HCT116 (cell line): Measurements from ENCODE around the gene A4GALT. TPM values are rescaled to one million over a fixed set of nuclear protein-coding genes. Genes with fewer than 3 reads are reported as not detected.
"Not testable (repeated sequence)": the region's sequence is repeated elsewhere in the genome, so short reads cannot be mapped to it uniquely, and the experiment has no call there.

Experiments
- ATAC-seq: fragments of 200-7000 bp; cut with Tn5 transposase; 2 replicates; pipeline ENCODE4 v1.9.1; 2020; ENCODE audit warnings: mild to moderate bottlenecking, moderate library complexity
- BruUV-seq: library from RNA; stranded (reverse); fragments of 400-500 nt; replicated peaks from 2 replicates; lab custom pipeline; 2021; lab: Mats Ljungman, UMichigan
- CTCF ChIA-PET: fragments of 300-600 bp; sonication (Branson Sonifier 250); formaldehyde crosslinking; loops from one replicate; lab custom pipeline; 2021; ENCODE audit warnings: antibody characterized with exemption; lab: Charles Lee
- POLR2A ChIA-PET: fragments of 300-600, 350-600 bp; sonication (Branson Sonifier 250); formaldehyde crosslinking; loops from one replicate; lab custom pipeline; 2021; ENCODE audit warnings: antibody characterized with exemption; lab: Charles Lee
- RAD21 ChIA-PET, 2 experiments: fragments of 300-600 bp; sonication (Branson Sonifier 250); formaldehyde crosslinking; loops; one replicate each; lab custom pipeline; 2023; ENCODE audit warnings: low total read pairs in 2 of 2; ENCODE audit not compliant: uncharacterized antibody in 2 of 2, unreplicated experiment in 2 of 2, low non-redundant PET in 1 of 2; lab: Charles Lee
- DNase-seq: peaks from one replicate; pipeline ENCODE4 v3.0.0-alpha.2; 2010; ENCODE audit warnings: low read depth, low spot score
- H2AFZ ChIP-seq: fragments of 200-600 bp; shearing (Covaris generic), sonication (generic); 2 replicates; pipeline ENCODE4 v1.6.1; 2017; ENCODE audit warnings: low read depth, mixed run types, mixed read lengths, antibody characterized with exemption, low read length; ENCODE audit not compliant: poor library complexity, severe bottlenecking
- H3K27ac ChIP-seq: 2 replicates; pipeline ENCODE4 v1.5.1; 2012; ENCODE audit warnings: low read depth, low read length
- H3K27me3 ChIP-seq: fragments of 200-600 bp; sonication (generic); 2 replicates; pipeline ENCODE4 v1.6.1; 2016; ENCODE audit warnings: mixed run types, low read length, mixed read lengths; ENCODE audit not compliant: insufficient read depth
- H3K36me3 ChIP-seq, 2 experiments: fragments of 200-500 bp in 1 of 2; fragments of 200-600 bp in 1 of 2; sonication (Bioruptor generic) in 1 of 2; sonication (generic) in 1 of 2; 2 replicates each; pipeline versions ENCODE4 v1.5.1 to v1.6.1; 2014 to 2016; ENCODE audit warnings: low read length in 2 of 2, inconsistent platforms in 1 of 2, mixed read lengths in 1 of 2, mixed run types in 1 of 2; ENCODE audit not compliant: insufficient read depth in 2 of 2, control insufficient read depth in 1 of 2
- H3K4me1 ChIP-seq, 2 experiments: fragments of 200-600 bp in 1 of 2; sonication (generic) in 1 of 2; 2 replicates each; pipeline versions ENCODE4 v1.5.1 to v1.6.1; 2012 to 2017; ENCODE audit warnings: low read length in 2 of 2, inconsistent platforms in 1 of 2, mild to moderate bottlenecking in 1 of 2, mixed read lengths in 1 of 2, mixed run types in 1 of 2, moderate library complexity in 1 of 2; ENCODE audit not compliant: insufficient read depth in 2 of 2, control insufficient read depth in 1 of 2
- H3K4me2 ChIP-seq: fragments of 200-600 bp; sonication (generic); 2 replicates; pipeline ENCODE4 v1.6.1; 2017; ENCODE audit warnings: mixed run types, low read length, mixed read lengths
- H3K4me3 ChIP-seq, 2 experiments: fragments of 200-600 bp in 1 of 2; sonication (generic) in 1 of 2; replicated peaks in 1 of 2; 2 replicates each; pipeline ENCODE4 v1.5.1; 2011 to 2016; ENCODE audit warnings: low read length in 2 of 2, control low read depth in 1 of 2, low read depth in 1 of 2, mild to moderate bottlenecking in 1 of 2, mixed read lengths in 1 of 2, mixed run types in 1 of 2
- H3K79me2 ChIP-seq: fragments of 200-600 bp; sonication (generic); 2 replicates; pipeline ENCODE4 v1.6.1; 2017; ENCODE audit warnings: mild to moderate bottlenecking, mixed run types, low read length, moderate library complexity, mixed read lengths; ENCODE audit not compliant: insufficient read depth
- H3K9ac ChIP-seq: fragments of 200-600 bp; sonication (generic); 2 replicates; pipeline ENCODE4 v1.6.1; 2016; ENCODE audit warnings: low read length, mixed read lengths
- H3K9me2 ChIP-seq: fragments of 200-600 bp; sonication (generic), shearing (Covaris generic); 2 replicates; pipeline ENCODE4 v1.6.1; 2017; ENCODE audit warnings: mixed run types, mild to moderate bottlenecking, moderate library complexity; ENCODE audit not compliant: insufficient read depth
- H3K9me3 ChIP-seq, 2 experiments: fragments of 200-500 bp in 1 of 2; fragments of 200-600 bp in 1 of 2; sonication (Bioruptor generic) in 1 of 2; sonication (generic) in 1 of 2; 2 replicates each; pipeline ENCODE4 v1.6.1; 2014 to 2017; ENCODE audit warnings: low read length in 2 of 2, mixed read lengths in 2 of 2, inconsistent platforms in 1 of 2, low read depth in 1 of 2, mild to moderate bottlenecking in 1 of 2, mixed run types in 1 of 2, moderate library complexity in 1 of 2; ENCODE audit not compliant: control insufficient read depth in 1 of 2, insufficient read depth in 1 of 2
- H4K20me1 ChIP-seq: fragments of 200-600 bp; sonication (generic), shearing (Covaris generic); 2 replicates; pipeline ENCODE4 v1.6.1; 2017; ENCODE audit warnings: mixed run types, mild to moderate bottlenecking, moderate library complexity; ENCODE audit not compliant: insufficient read depth
- EZH2phosphoT487 ChIP-seq: fragments of 200-600 bp; IDR thresholded peaks from 2 replicates; pipeline ENCODE4 v1.6.1; 2018; ENCODE audit warnings: antibody characterized with exemption, borderline replicate concordance
- POLR2A ChIP-seq: IDR thresholded peaks from 2 replicates; pipeline ENCODE4 v1.7.0; 2011; ENCODE audit warnings: borderline replicate concordance; ENCODE audit not compliant: insufficient read depth, insufficient read length; ENCODE audit errors: extremely low read depth
- SIN3A ChIP-seq: IDR thresholded peaks from 2 replicates; pipeline ENCODE4 v1.6.1; 2012; ENCODE audit warnings: low read depth
- SP1 ChIP-seq: IDR thresholded peaks from 2 replicates; pipeline ENCODE4 v1.6.1; 2012; ENCODE audit warnings: low read depth
- TCF7L2 ChIP-seq: IDR thresholded peaks from 2 replicates; pipeline ENCODE4 v1.7.0; 2011; ENCODE audit warnings: borderline replicate concordance, inconsistent platforms; ENCODE audit not compliant: insufficient read depth, insufficient read length; ENCODE audit errors: extremely low read depth
- ZNF274 ChIP-seq: fragments of 200-500 bp; sonication (Bioruptor generic); IDR thresholded peaks from 2 replicates; pipeline ENCODE4 v1.6.1; 2014; ENCODE audit warnings: mild to moderate bottlenecking, low read depth, low read length, inconsistent platforms
- intact Hi-C: fragments of 100-400 bp; cut with micrococcal nuclease; formaldehyde crosslinking; loops from 2 replicates; pipeline ENCODE4 v1.10.0; 2022
- total RNA-seq: library from RNA; stranded (reverse); gene quantifications from one replicate; pipeline ENCODE4 v1.2.1, GENCODE V29; 2021; ENCODE audit not compliant: unreplicated experiment
- TF ChIP-seq, protein P1 (sequence below): IDR thresholded peaks from 2 replicates; pipeline ENCODE4 v1.6.1; 2012
- TF ChIP-seq, protein P2 (sequence below): IDR thresholded peaks from 2 replicates; pipeline ENCODE4 v1.6.1; 2012; ENCODE audit warnings: low read depth

A4GALT gene
- total RNA-seq, 1 experiment from 2014 or later = 16.0 TPM

DNA sequence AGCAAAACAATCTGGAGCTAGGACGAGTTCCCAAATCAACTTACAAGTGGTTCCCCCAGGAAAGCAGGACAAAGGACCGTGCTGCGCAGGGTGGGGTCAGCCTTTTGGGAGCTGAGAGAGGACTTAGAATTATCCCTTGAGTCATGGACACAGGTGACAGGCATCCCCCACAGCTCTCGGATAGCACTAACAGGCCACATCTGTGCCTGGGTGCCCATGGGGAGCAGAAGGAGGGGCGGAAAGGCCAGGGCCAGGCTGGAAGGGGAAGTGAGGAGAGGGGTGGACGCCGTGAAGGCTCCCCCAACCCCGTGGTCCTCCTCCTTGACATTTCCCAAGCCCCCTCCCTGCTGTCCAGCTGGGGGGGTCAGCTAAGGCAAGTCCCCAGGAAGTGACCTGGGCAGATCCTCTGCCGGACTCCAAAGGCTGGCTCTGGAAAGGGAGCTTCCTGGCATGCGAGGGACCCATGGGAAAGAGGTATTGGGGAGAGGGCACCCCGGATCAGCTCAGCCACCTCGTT, 31.6 kb upstream of the A4GALT start:
- DNase-seq (no peak), ATAC-seq (no peak)
- intact Hi-C loops = no loop called here
- POLR2A ChIA-PET = no interaction called here
- H3K4me2 ChIP-seq = no peak overlapping the region
- H3K79me2 ChIP-seq = no peaks in the 10 kb centered on the region
- H4K20me1 ChIP-seq = no peaks in the 10 kb centered on the region
- no TSS peak for BruUV-seq
- no peak overlapping the region for H3K4me3 ChIP-seq
- H3K9me3 ChIP-seq = no peaks in the 10 kb centered on the region
- H3K4me1 ChIP-seq = peaks cover 31 to 34% of the 10 kb centered on the region in 2 experiments
- H2AFZ ChIP-seq = no peak overlapping the region
- no peak overlapping the region for H3K9ac ChIP-seq
- H3K27me3 ChIP-seq = no peaks in the 10 kb centered on the region
- CTCF ChIA-PET = interaction anchor here (2.0 kb wide), 1 partner anchor 116 kb away, joined by 5 read pairs; no protein-coding TSS in a partner anchor
- RAD21 ChIA-PET = no interaction called here
- H3K27ac ChIP-seq = no peak overlapping the region
- TF ChIP-seq SIN3A (no peak), POLR2A (no peak), EZH2phosphoT487 (no peak), SP1 (no peak), ZNF274 (no peak), TCF7L2 (no peak)
- TF ChIP-seq, protein P1, sequence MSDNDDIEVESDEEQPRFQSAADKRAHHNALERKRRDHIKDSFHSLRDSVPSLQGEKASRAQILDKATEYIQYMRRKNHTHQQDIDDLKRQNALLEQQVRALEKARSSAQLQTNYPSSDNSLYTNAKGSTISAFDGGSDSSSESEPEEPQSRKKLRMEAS = no peak
- TF ChIP-seq, protein P2, sequence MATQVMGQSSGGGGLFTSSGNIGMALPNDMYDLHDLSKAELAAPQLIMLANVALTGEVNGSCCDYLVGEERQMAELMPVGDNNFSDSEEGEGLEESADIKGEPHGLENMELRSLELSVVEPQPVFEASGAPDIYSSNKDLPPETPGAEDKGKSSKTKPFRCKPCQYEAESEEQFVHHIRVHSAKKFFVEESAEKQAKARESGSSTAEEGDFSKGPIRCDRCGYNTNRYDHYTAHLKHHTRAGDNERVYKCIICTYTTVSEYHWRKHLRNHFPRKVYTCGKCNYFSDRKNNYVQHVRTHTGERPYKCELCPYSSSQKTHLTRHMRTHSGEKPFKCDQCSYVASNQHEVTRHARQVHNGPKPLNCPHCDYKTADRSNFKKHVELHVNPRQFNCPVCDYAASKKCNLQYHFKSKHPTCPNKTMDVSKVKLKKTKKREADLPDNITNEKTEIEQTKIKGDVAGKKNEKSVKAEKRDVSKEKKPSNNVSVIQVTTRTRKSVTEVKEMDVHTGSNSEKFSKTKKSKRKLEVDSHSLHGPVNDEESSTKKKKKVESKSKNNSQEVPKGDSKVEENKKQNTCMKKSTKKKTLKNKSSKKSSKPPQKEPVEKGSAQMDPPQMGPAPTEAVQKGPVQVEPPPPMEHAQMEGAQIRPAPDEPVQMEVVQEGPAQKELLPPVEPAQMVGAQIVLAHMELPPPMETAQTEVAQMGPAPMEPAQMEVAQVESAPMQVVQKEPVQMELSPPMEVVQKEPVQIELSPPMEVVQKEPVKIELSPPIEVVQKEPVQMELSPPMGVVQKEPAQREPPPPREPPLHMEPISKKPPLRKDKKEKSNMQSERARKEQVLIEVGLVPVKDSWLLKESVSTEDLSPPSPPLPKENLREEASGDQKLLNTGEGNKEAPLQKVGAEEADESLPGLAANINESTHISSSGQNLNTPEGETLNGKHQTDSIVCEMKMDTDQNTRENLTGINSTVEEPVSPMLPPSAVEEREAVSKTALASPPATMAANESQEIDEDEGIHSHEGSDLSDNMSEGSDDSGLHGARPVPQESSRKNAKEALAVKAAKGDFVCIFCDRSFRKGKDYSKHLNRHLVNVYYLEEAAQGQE = no peak
- H3K36me3 ChIP-seq = no peaks in the 10 kb centered on the region
- H3K9me2 ChIP-seq = no peaks in the 10 kb centered on the region

- RAD21 ChIA-PET, intact Hi-C loops, H3K27me3 ChIP-seq, H3K9ac ChIP-seq, H3K4me2 ChIP-seq, ATAC-seq, H3K79me2 ChIP-seq, H3K4me3 ChIP-seq, DNase-seq, H4K20me1 ChIP-seq, H3K9me3 ChIP-seq, H2AFZ ChIP-seq, H3K27ac ChIP-seq, CTCF ChIA-PET, POLR2A ChIA-PET, BruUV-seq, H3K9me2 ChIP-seq, H3K36me3 ChIP-seq: not testable (repeated sequence)
- H3K4me1 ChIP-seq = peaks cover 21 to 23% of the 10 kb centered on the region in 2 experiments
These were observed 29.8 kb upstream of the A4GALT start for GRCh38 chr22:42750421-42750820.
